WTC11 (cell line): ENCODE measurements around the gene AKT3.
"Not testable (repeated sequence)": the region's sequence is repeated elsewhere in the genome, so short reads cannot be mapped to it uniquely, and the experiment has no call there.

Experiments
- JUN ChIP-seq: sonication (generic); formaldehyde crosslinking; IDR thresholded peaks from 2 replicates; pipeline ENCODE4 v1.8.0; 2023; ENCODE audit warnings: mild to moderate bottlenecking, missing genetic modification reagents
- NFYB ChIP-seq: sonication (generic); formaldehyde crosslinking; conservative IDR thresholded peaks from 2 replicates; pipeline ENCODE4 v1.8.0; 2022; ENCODE audit warnings: low read depth, missing genetic modification reagents
- ZNF263 ChIP-seq: sonication (generic); formaldehyde crosslinking; IDR thresholded peaks from 2 replicates; pipeline ENCODE4 v1.8.1; 2022; ENCODE audit warnings: low read depth, mild to moderate bottlenecking, moderate library complexity, missing genetic modification reagents
- TF ChIP-seq, protein P1 (sequence below): sonication (generic); formaldehyde crosslinking; IDR thresholded peaks from 2 replicates; pipeline ENCODE4 v1.8.0; 2022; ENCODE audit warnings: mild to moderate bottlenecking, missing genetic modification reagents
- TF ChIP-seq, protein P2 (sequence below): sonication (generic); formaldehyde crosslinking; IDR thresholded peaks from 2 replicates; pipeline ENCODE4 v1.8.0; 2023; ENCODE audit warnings: missing genetic modification reagents
- TF ChIP-seq, protein P3 (sequence below): fragments of 200-600 bp; IDR thresholded peaks from 2 replicates; pipeline ENCODE4 v1.8.0; 2022; ENCODE audit warnings: antibody characterized with exemption
- TF ChIP-seq, protein P4 (sequence below): sonication (generic); formaldehyde crosslinking; IDR thresholded peaks from 2 replicates; pipeline ENCODE4 v1.8.1; 2023; ENCODE audit warnings: mild to moderate bottlenecking, missing genetic modification reagents, moderate library complexity
- TF ChIP-seq, protein P5 (sequence below): sonication (generic); formaldehyde crosslinking; conservative IDR thresholded peaks from 2 replicates; pipeline ENCODE4 v1.8.1; 2022; ENCODE audit warnings: mild to moderate bottlenecking, missing genetic modification reagents
- TF ChIP-seq, protein P6 (sequence below): sonication (generic); formaldehyde crosslinking; IDR thresholded peaks from 2 replicates; pipeline ENCODE4 v1.8.1; 2023; ENCODE audit warnings: mild to moderate bottlenecking, missing genetic modification reagents, moderate library complexity
- TF ChIP-seq, protein P7 (sequence below): sonication (generic); formaldehyde crosslinking; IDR thresholded peaks from 2 replicates; pipeline ENCODE4 v1.8.0; 2022; ENCODE audit warnings: missing genetic modification reagents

DNA sequence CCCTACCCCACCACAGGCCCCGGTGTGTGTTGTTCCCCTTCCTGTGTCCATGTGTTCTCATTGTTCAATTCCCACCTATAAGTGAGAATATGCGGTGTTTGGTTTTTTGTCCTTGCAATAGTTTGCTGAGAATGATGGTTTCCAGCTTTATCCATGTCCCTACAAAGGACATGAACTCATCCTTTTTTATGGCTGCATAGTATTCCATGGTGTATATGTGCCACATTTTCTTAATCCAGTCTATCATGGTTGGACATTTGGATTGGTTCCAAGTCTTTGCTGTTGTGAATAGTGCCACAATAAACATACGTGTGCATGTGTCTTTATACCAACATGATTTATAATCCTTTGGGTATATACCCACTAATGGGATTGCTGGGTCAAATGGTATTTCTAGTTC lies 27.0 kb upstream of the AKT3 start:
- TF ChIP-seq, protein P1, sequence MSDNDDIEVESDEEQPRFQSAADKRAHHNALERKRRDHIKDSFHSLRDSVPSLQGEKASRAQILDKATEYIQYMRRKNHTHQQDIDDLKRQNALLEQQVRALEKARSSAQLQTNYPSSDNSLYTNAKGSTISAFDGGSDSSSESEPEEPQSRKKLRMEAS (CRISPR knock-in tag): not testable (repeated sequence)
- TF ChIP-seq, protein P2, sequence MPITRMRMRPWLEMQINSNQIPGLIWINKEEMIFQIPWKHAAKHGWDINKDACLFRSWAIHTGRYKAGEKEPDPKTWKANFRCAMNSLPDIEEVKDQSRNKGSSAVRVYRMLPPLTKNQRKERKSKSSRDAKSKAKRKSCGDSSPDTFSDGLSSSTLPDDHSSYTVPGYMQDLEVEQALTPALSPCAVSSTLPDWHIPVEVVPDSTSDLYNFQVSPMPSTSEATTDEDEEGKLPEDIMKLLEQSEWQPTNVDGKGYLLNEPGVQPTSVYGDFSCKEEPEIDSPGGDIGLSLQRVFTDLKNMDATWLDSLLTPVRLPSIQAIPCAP (CRISPR knock-in tag): not testable (repeated sequence)
- TF ChIP-seq, protein P3, sequence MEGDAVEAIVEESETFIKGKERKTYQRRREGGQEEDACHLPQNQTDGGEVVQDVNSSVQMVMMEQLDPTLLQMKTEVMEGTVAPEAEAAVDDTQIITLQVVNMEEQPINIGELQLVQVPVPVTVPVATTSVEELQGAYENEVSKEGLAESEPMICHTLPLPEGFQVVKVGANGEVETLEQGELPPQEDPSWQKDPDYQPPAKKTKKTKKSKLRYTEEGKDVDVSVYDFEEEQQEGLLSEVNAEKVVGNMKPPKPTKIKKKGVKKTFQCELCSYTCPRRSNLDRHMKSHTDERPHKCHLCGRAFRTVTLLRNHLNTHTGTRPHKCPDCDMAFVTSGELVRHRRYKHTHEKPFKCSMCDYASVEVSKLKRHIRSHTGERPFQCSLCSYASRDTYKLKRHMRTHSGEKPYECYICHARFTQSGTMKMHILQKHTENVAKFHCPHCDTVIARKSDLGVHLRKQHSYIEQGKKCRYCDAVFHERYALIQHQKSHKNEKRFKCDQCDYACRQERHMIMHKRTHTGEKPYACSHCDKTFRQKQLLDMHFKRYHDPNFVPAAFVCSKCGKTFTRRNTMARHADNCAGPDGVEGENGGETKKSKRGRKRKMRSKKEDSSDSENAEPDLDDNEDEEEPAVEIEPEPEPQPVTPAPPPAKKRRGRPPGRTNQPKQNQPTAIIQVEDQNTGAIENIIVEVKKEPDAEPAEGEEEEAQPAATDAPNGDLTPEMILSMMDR: not testable (repeated sequence)
- TF ChIP-seq ZNF263 (CRISPR knock-in tag); NFYB; JUN: not testable (repeated sequence)
- TF ChIP-seq, protein P4, sequence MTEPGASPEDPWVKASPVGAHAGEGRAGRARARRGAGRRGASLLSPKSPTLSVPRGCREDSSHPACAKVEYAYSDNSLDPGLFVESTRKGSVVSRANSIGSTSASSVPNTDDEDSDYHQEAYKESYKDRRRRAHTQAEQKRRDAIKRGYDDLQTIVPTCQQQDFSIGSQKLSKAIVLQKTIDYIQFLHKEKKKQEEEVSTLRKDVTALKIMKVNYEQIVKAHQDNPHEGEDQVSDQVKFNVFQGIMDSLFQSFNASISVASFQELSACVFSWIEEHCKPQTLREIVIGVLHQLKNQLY (CRISPR knock-in tag): not testable (repeated sequence)
- TF ChIP-seq, protein P5, sequence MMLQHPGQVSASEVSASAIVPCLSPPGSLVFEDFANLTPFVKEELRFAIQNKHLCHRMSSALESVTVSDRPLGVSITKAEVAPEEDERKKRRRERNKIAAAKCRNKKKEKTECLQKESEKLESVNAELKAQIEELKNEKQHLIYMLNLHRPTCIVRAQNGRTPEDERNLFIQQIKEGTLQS (CRISPR knock-in tag): not testable (repeated sequence)
- TF ChIP-seq, protein P6, sequence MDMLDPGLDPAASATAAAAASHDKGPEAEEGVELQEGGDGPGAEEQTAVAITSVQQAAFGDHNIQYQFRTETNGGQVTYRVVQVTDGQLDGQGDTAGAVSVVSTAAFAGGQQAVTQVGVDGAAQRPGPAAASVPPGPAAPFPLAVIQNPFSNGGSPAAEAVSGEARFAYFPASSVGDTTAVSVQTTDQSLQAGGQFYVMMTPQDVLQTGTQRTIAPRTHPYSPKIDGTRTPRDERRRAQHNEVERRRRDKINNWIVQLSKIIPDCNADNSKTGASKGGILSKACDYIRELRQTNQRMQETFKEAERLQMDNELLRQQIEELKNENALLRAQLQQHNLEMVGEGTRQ (CRISPR knock-in tag): not testable (repeated sequence)
- TF ChIP-seq, protein P7, sequence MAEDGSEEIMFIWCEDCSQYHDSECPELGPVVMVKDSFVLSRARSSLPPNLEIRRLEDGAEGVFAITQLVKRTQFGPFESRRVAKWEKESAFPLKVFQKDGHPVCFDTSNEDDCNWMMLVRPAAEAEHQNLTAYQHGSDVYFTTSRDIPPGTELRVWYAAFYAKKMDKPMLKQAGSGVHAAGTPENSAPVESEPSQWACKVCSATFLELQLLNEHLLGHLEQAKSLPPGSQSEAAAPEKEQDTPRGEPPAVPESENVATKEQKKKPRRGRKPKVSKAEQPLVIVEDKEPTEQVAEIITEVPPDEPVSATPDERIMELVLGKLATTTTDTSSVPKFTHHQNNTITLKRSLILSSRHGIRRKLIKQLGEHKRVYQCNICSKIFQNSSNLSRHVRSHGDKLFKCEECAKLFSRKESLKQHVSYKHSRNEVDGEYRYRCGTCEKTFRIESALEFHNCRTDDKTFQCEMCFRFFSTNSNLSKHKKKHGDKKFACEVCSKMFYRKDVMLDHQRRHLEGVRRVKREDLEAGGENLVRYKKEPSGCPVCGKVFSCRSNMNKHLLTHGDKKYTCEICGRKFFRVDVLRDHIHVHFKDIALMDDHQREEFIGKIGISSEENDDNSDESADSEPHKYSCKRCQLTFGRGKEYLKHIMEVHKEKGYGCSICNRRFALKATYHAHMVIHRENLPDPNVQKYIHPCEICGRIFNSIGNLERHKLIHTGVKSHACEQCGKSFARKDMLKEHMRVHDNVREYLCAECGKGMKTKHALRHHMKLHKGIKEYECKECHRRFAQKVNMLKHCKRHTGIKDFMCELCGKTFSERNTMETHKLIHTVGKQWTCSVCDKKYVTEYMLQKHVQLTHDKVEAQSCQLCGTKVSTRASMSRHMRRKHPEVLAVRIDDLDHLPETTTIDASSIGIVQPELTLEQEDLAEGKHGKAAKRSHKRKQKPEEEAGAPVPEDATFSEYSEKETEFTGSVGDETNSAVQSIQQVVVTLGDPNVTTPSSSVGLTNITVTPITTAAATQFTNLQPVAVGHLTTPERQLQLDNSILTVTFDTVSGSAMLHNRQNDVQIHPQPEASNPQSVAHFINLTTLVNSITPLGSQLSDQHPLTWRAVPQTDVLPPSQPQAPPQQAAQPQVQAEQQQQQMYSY (CRISPR knock-in tag): not testable (repeated sequence)
